Suprapubic skin (tissue), 3 donors: ENCODE data around the gene EPS15.

Experiments
- CTCF ChIP-seq, 2 donors: fragments of 200-600 bp in 1 of 2; fragments of 450-650 bp in 1 of 2; sonication (generic) in 1 of 2; IDR thresholded peaks; one replicate each; pipeline ENCODE4 v1.5.1; 2016 to 2019; ENCODE audit warnings: antibody characterized with exemption in 2 of 2, mild to moderate bottlenecking in 1 of 2, moderate library complexity in 1 of 2
- EP300 ChIP-seq: sonication (generic); formaldehyde crosslinking; IDR thresholded peaks from one replicate; pipeline ENCODE4 v1.6.1; 2017; ENCODE audit warnings: antibody characterized with exemption
- POLR2A ChIP-seq, 2 donors: fragments of 450-650 bp; IDR thresholded peaks; one replicate each; pipeline ENCODE4 v1.6.1; 2017; ENCODE audit warnings: antibody characterized with exemption in 2 of 2, mild to moderate bottlenecking in 2 of 2, moderate library complexity in 2 of 2

- TF ChIP-seq CTCF (IDR thresholded peaks at IDR 0.05) (no peak), POLR2A (IDR thresholded peaks at IDR 0.05) (no peak), EP300 (no peak)
Observed at GRCh38 chr1:51422367-51423072, 96.5 kb downstream of the EPS15 start.
